ENCODE measurements around the gene WBP2NL.

WBP2NL gene

DNA sequence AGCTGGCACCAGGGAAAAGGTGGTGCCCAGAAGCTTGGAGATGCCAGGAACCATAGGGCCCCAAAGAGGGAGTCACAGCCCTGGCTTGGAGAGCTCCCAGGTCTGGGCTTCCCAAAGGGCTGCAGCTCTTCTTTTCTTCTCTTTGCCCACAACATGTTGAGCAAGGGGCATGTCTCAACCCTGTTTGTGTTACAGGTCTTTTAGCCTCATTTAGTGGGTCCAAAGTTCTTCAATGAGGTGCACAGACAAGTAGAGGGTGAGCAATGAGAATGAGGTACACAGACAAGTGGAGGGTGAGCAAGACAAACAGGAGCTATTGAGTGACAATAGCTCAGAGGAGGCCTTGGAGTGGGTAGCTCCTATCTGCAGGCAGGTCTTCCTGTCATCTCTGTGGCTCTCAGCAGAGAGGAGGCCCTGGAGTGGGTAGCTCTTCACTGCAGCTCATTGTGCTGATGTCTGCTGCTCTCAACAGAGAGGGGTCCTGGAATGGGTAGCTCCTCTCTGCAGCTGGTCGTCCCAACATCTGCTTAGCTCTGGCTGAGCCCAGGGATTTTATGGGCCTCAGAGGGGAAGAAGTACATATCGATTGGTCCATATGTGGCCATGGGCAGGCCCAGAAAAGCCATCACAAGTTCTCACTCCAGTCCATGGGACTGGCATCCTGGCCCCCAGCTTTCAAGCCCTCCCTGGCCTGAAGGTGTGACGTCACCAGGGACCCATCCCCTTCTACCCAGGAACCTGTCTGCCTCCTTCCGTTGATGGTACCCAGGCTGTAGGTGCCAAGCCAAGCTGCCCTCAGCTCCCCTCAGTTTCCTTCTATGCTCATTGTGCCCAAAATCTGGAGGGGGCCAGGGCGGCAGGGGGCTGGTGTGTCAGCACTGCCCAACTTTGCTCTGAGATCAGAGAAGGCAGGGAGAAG lies 34.9 kb downstream of the WBP2NL start:
- Histone ChIP-seq H2BK120ac (ENCODE audit: insufficient read depth, low read length, poor library complexity) (no peak overlapping the region), H3K79me1 (ENCODE audit: low read length) (no peaks in the 10 kb centered on the region), H3K36me3 (ENCODE audit: control insufficient read depth in 1 of 2, insufficient read depth in 2 of 2, low read length in 2 of 2) (no peaks in the 10 kb centered on the region), H3K79me2 (ENCODE audit: control insufficient read depth, insufficient read depth, low read length, poor library complexity) (no peaks in the 10 kb centered on the region), H3K14ac (ENCODE audit: low read length) (no peak overlapping the region), H4K12ac (ENCODE audit: low read depth, low read length) (no peak overlapping the region), H4K8ac (ENCODE audit: low read depth, low read length) (no peak overlapping the region), H3K4me2 (ENCODE audit: low read length) (no peak overlapping the region), H3K9ac (ENCODE audit: low read length) (no peak overlapping the region), H3K23ac (ENCODE audit: low read length) (no peak overlapping the region), H2BK12ac (ENCODE audit: low read length) (no peak overlapping the region), H3K18ac (ENCODE audit: low read length) (no peak overlapping the region), H2BK5ac (ENCODE audit: low read depth, low read length, poor library complexity) (no peak overlapping the region), H4K91ac (ENCODE audit: low read depth, low read length) (no peak overlapping the region), H2AFZ (ENCODE audit: insufficient read depth, low read length, poor library complexity) (no peak overlapping the region), H2AK5ac (ENCODE audit: low read length) (no peak overlapping the region), H3K27me3 (ENCODE audit: insufficient read depth, low read length) (no peaks in the 10 kb centered on the region), H3K4me1 (ENCODE audit: control insufficient read depth in 1 of 2, insufficient read depth in 2 of 2, low read length in 2 of 2) (no peaks in the 10 kb centered on the region), H3K27ac (ENCODE audit: low read depth, low read length) (no peak overlapping the region), H3K4ac (ENCODE audit: low read depth, low read length) (no peak overlapping the region), H3K9me3 (ENCODE audit: insufficient read depth, low read depth, low read length) (peaks cover 16% of the 10 kb centered on the region), H3K4me3 (ENCODE audit: low read depth, low read length) (peak overlapping the region; percentile 23)
- WGBS (ENCODE audit: extremely low coverage, insufficient coverage, insufficient read length) = no CpG with 5 or more reads among the region's 5 CpGs
- no peak for DNase-seq

GRCh38 chr22:42035256-42035655 lies 36.7 kb downstream of the WBP2NL start:
- Histone ChIP-seq H3K79me2 (ENCODE audit: control insufficient read depth, insufficient read depth, low read length, poor library complexity) (no peaks in the 10 kb centered on the region), H2BK120ac (ENCODE audit: insufficient read depth, low read length, poor library complexity) (no peak overlapping the region)
- no CpG with 5 or more reads among the region's 8 CpGs for WGBS (ENCODE audit: extremely low coverage, insufficient coverage, insufficient read length)

DNA sequence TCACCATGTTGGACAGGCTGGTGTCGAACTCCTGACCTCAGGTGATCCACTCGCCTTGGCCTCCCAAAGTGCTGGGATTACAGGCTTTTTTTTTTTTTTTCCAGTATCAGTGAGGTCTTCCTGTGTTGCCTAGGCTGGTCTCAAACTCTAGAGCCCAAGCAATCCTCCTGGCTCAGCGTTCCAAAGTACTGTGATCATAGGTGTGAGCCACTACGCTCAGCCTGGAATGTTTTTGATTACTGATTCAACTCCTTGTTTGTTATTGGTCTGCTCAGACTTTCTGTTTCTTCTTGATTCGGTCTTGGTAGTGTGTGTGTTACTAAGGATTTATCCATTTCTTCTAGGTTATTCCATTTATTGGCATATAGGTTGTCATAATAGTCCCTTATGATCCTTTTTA lies 40.7 kb downstream of the WBP2NL start:
- H3K14ac ChIP-seq (ENCODE audit: low read length) = no peak overlapping the region
- H2BK5ac ChIP-seq (ENCODE audit: low read depth, low read length, poor library complexity) = no peak overlapping the region
- no peaks in the 10 kb centered on the region for H3K79me2 ChIP-seq (ENCODE audit: control insufficient read depth, insufficient read depth, low read length, poor library complexity)
- no peak overlapping the region for H3K4ac ChIP-seq (ENCODE audit: low read depth, low read length)
- H3K23ac ChIP-seq (ENCODE audit: low read length) = no peak overlapping the region
- no peak overlapping the region for H2AK5ac ChIP-seq (ENCODE audit: low read length)
- H3K9me3 ChIP-seq (ENCODE audit: insufficient read depth, low read depth, low read length) = peaks cover 9% of the 10 kb centered on the region
- no peaks in the 10 kb centered on the region for H3K79me1 ChIP-seq (ENCODE audit: low read length)
- no peak overlapping the region for H3K9ac ChIP-seq (ENCODE audit: low read length)
- H3K27me3 ChIP-seq (ENCODE audit: insufficient read depth, low read length) = no peaks in the 10 kb centered on the region
- DNase-seq = peak; percentile 30 to 64
- H2BK120ac ChIP-seq (ENCODE audit: insufficient read depth, low read length, poor library complexity) = no peak overlapping the region
- no peak overlapping the region for H3K4me3 ChIP-seq (ENCODE audit: low read depth, low read length)
- H2AFZ ChIP-seq (ENCODE audit: insufficient read depth, low read length, poor library complexity) = no peak overlapping the region
- no peak overlapping the region for H3K4me2 ChIP-seq (ENCODE audit: low read length)
- H3K18ac ChIP-seq (ENCODE audit: low read length) = no peak overlapping the region
- H3K4me1 ChIP-seq (ENCODE audit: control insufficient read depth in 1 of 2, insufficient read depth in 2 of 2, low read length in 2 of 2) = no peaks in the 10 kb centered on the region
- no peak overlapping the region for H4K91ac ChIP-seq (ENCODE audit: low read depth, low read length)
- H4K12ac ChIP-seq (ENCODE audit: low read depth, low read length) = no peak overlapping the region
- no CpG with 5 or more reads among the region's 5 CpGs for WGBS (ENCODE audit: extremely low coverage, insufficient coverage, insufficient read length)
- H2BK12ac ChIP-seq (ENCODE audit: low read length) = no peak overlapping the region
- H3K36me3 ChIP-seq (ENCODE audit: control insufficient read depth in 1 of 2, insufficient read depth in 2 of 2, low read length in 2 of 2) = no peaks in the 10 kb centered on the region
- H4K8ac ChIP-seq (ENCODE audit: low read depth, low read length) = no peak overlapping the region
- H3K27ac ChIP-seq (ENCODE audit: low read depth, low read length) = no peak overlapping the region

More at GRCh38 chr22:42035256-42035655, 36.7 kb downstream of the WBP2NL start:
- H3K79me1 ChIP-seq (ENCODE audit: low read length) = no peaks in the 10 kb centered on the region
- H3K4me1 ChIP-seq (ENCODE audit: control insufficient read depth in 1 of 2, insufficient read depth in 2 of 2, low read length in 2 of 2) = no peaks in the 10 kb centered on the region
- no peak overlapping the region for H3K4me2 ChIP-seq (ENCODE audit: low read length)
- no peak overlapping the region for H4K12ac ChIP-seq (ENCODE audit: low read depth, low read length)
- H3K27me3 ChIP-seq (ENCODE audit: insufficient read depth, low read length) = no peaks in the 10 kb centered on the region
- no peak overlapping the region for H4K91ac ChIP-seq (ENCODE audit: low read depth, low read length)
- no peak overlapping the region for H2AK5ac ChIP-seq (ENCODE audit: low read length)
- no peak overlapping the region for H4K8ac ChIP-seq (ENCODE audit: low read depth, low read length)
- no peak overlapping the region for H3K27ac ChIP-seq (ENCODE audit: low read depth, low read length)
- H3K23ac ChIP-seq (ENCODE audit: low read length) = no peak overlapping the region
- no peak overlapping the region for H3K9ac ChIP-seq (ENCODE audit: low read length)
- H3K4me3 ChIP-seq (ENCODE audit: low read depth, low read length) = no peak overlapping the region
- H3K4ac ChIP-seq (ENCODE audit: low read depth, low read length) = no peak overlapping the region
- peaks cover 16% of the 10 kb centered on the region for H3K9me3 ChIP-seq (ENCODE audit: insufficient read depth, low read depth, low read length)
- no peak overlapping the region for H2BK12ac ChIP-seq (ENCODE audit: low read length)
- H3K18ac ChIP-seq (ENCODE audit: low read length) = no peak overlapping the region
- H2AFZ ChIP-seq (ENCODE audit: insufficient read depth, low read length, poor library complexity) = no peak overlapping the region
- H3K14ac ChIP-seq (ENCODE audit: low read length) = no peak overlapping the region
- no peaks in the 10 kb centered on the region for H3K36me3 ChIP-seq (ENCODE audit: control insufficient read depth in 1 of 2, insufficient read depth in 2 of 2, low read length in 2 of 2)
- no peak for DNase-seq
- no peak overlapping the region for H2BK5ac ChIP-seq (ENCODE audit: low read depth, low read length, poor library complexity)

DNA sequence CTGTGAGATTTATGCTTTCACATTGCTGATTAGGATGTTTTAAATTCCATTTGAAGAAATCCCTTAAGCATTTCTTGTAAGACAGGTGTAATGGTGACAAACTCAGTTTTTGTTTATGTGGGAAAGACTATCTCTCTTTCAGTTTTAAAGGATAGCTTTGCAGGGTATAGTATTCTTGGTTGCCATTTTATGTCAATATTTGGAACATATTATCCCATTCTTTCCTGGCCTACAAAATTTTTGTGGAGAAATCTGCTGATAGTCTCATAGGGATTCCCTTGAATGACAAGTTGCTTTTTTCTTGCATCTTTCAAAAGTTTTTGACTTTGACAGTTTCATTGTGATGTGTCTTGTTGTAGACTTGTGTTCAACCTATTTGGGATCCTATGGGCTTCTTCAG lies 43.2 kb downstream of the WBP2NL start:
- Histone ChIP-seq H4K12ac (ENCODE audit: low read depth, low read length) (no peak overlapping the region), H4K91ac (ENCODE audit: low read depth, low read length) (no peak overlapping the region), H3K18ac (ENCODE audit: low read length) (no peak overlapping the region), H2AFZ (ENCODE audit: insufficient read depth, low read length, poor library complexity) (no peak overlapping the region), H3K27me3 (ENCODE audit: insufficient read depth, low read length) (no peaks in the 10 kb centered on the region), H3K14ac (ENCODE audit: low read length) (no peak overlapping the region), H2BK5ac (ENCODE audit: low read depth, low read length, poor library complexity) (no peak overlapping the region), H3K79me2 (ENCODE audit: control insufficient read depth, insufficient read depth, low read length, poor library complexity) (no peaks in the 10 kb centered on the region), H3K23ac (ENCODE audit: low read length) (no peak overlapping the region), H3K4ac (ENCODE audit: low read depth, low read length) (no peak overlapping the region), H4K8ac (ENCODE audit: low read depth, low read length) (no peak overlapping the region), H3K27ac (ENCODE audit: low read depth, low read length) (no peak overlapping the region), H3K4me3 (ENCODE audit: low read depth, low read length) (no peak overlapping the region), H3K4me1 (ENCODE audit: control insufficient read depth in 1 of 2, insufficient read depth in 2 of 2, low read length in 2 of 2) (no peaks in the 10 kb centered on the region), H3K9ac (ENCODE audit: low read length) (no peak overlapping the region), H2BK12ac (ENCODE audit: low read length) (no peak overlapping the region), H3K9me3 (ENCODE audit: insufficient read depth, low read depth, low read length) (peaks cover 6% of the 10 kb centered on the region), H2BK120ac (ENCODE audit: insufficient read depth, low read length, poor library complexity) (no peak overlapping the region), H3K36me3 (ENCODE audit: control insufficient read depth in 1 of 2, insufficient read depth in 2 of 2, low read length in 2 of 2) (no peaks in the 10 kb centered on the region), H3K79me1 (ENCODE audit: low read length) (no peaks in the 10 kb centered on the region), H3K4me2 (ENCODE audit: low read length) (no peak overlapping the region), H2AK5ac (ENCODE audit: low read length) (no peak overlapping the region)
- DNase-seq = no peak

Data from trophoblast cell (in vitro differentiated cells and primary cell).